ENCODE measurements around the gene YBX3. TPM values are rescaled to one million over a fixed set of nuclear protein-coding genes. Genes with fewer than 3 reads are reported as not detected.

Gene YBX3
- total RNA-seq, 2 experiments from 2014 or later = 72.3 to 78.6 TPM

- DNase-seq = peak; percentile 88
- H3K9me3 Mint-ChIP-seq = peaks cover 2% of the 10 kb centered on the region
- peaks cover 68% of the 10 kb centered on the region for H3K4me1 Mint-ChIP-seq
- H3K4me3 Mint-ChIP-seq = peak within 1 kb of the TSS; percentile 75
- H3K27me3 Mint-ChIP-seq = peaks cover 9% of the 10 kb centered on the region
- peak; percentile 88 for ATAC-seq (ENCODE audit: low read depth)
- POLR2A ChIA-PET = interaction anchor here (0.7 to 0.9 kb wide), 2 partner anchors 306 to 313 kb away, joined by 3 to 5 read pairs; no protein-coding TSS in a partner anchor
- peaks cover 12% of the 10 kb centered on the region for H3K36me3 Mint-ChIP-seq
- peak within 1 kb of the TSS; percentile 85 for H3K27ac Mint-ChIP-seq
Observed at GRCh38 chr12:10673659-10674384, 49.3 kb downstream of the YBX3 start, which contains the start of gene STYK1. STYK1 (minus strand) TSS chr12:10674052; CDS start chr12:10634618, 39,434 bp downstream.

- Mint-ChIP-seq H3K27ac (peak overlapping the region; percentile 68), H3K27me3 (peaks cover 9% of the 10 kb centered on the region), H3K4me1 (peaks cover 69% of the 10 kb centered on the region), H3K4me3 (peak overlapping the region; percentile 75), H3K36me3 (peaks cover 8% of the 10 kb centered on the region), H3K9me3 (peaks cover 2% of the 10 kb centered on the region)
- POLR2A ChIA-PET = interaction anchor here (1.0 to 1.7 kb wide), 2 partner anchors 51 to 307 kb away, joined by 4 read pairs; partner anchors contain the start of gene YBX3
- peak; percentile 30 for ATAC-seq (ENCODE audit: low read depth)
- peak; percentile 38 for DNase-seq
Observed at GRCh38 chr12:10672231-10672868, 50.8 kb downstream of the YBX3 start.

GRCh38 chr12:10669533-10669932 is 53.6 kb downstream of the YBX3 start:
- no peak overlapping the region for H3K4me3 Mint-ChIP-seq
- H3K4me1 Mint-ChIP-seq = peaks cover 51% of the 10 kb centered on the region
- H3K27ac Mint-ChIP-seq = no peak overlapping the region
- H3K36me3 Mint-ChIP-seq = peaks cover 6% of the 10 kb centered on the region
- no peak for ATAC-seq (ENCODE audit: low read depth)
- no peaks in the 10 kb centered on the region for H3K27me3 Mint-ChIP-seq
- no peaks in the 10 kb centered on the region for H3K9me3 Mint-ChIP-seq
- POLR2A ChIA-PET = interaction anchor here (1.1 kb wide), 1 partner anchor 55 kb away, joined by 3 read pairs; no protein-coding TSS in a partner anchor
- DNase-seq = no peak

- POLR2A ChIA-PET = interaction anchor here (0.6 to 1.1 kb wide), 4 partner anchors 12 to 855 kb away, joined by 3 to 6 read pairs (median 4); no protein-coding TSS in a partner anchor
- Mint-ChIP-seq H3K27ac (peak overlapping the region; percentile 30), H3K27me3 (no peaks in the 10 kb centered on the region), H3K36me3 (peaks cover 6% of the 10 kb centered on the region), H3K4me3 (peak overlapping the region; percentile 77), H3K4me1 (peaks cover 42% of the 10 kb centered on the region), H3K9me3 (no peaks in the 10 kb centered on the region)
- DNase-seq = no peak
- ATAC-seq (ENCODE audit: low read depth) = no peak
Observed at GRCh38 chr12:10668526-10668925, 54.6 kb downstream of the YBX3 start.

GRCh38 chr12:10667581-10667980 is 55.5 kb downstream of the YBX3 start:
- DNase-seq (no peak), ATAC-seq (ENCODE audit: low read depth) (no peak)
- Mint-ChIP-seq H3K4me3 (peak overlapping the region; percentile 55), H3K9me3 (no peaks in the 10 kb centered on the region), H3K27me3 (no peaks in the 10 kb centered on the region), H3K27ac (no peak overlapping the region), H3K4me1 (peaks cover 34% of the 10 kb centered on the region), H3K36me3 (peaks cover 6% of the 10 kb centered on the region)
- POLR2A ChIA-PET = no interaction called here

- no peak for ATAC-seq (ENCODE audit: low read depth)
- H3K36me3 Mint-ChIP-seq = peaks cover 1% of the 10 kb centered on the region
- no peaks in the 10 kb centered on the region for H3K9me3 Mint-ChIP-seq
- H3K27ac Mint-ChIP-seq = no peak overlapping the region
- H3K4me3 Mint-ChIP-seq = no peak overlapping the region
- POLR2A ChIA-PET = no interaction called here
- peaks cover 15% of the 10 kb centered on the region for H3K4me1 Mint-ChIP-seq
- DNase-seq = no peak
- peaks cover 3% of the 10 kb centered on the region for H3K27me3 Mint-ChIP-seq
Observed at GRCh38 chr12:10664499-10664898, 58.6 kb downstream of the YBX3 start.

GRCh38 chr12:10663869-10664268 is 59.3 kb downstream of the YBX3 start:
- no peak overlapping the region for H3K4me3 Mint-ChIP-seq
- POLR2A ChIA-PET = interaction anchor here (0.5 kb wide), 1 partner anchor 60 kb away, joined by 3 read pairs; no protein-coding TSS in a partner anchor
- H3K9me3 Mint-ChIP-seq = no peaks in the 10 kb centered on the region
- DNase-seq (no peak), ATAC-seq (ENCODE audit: low read depth) (no peak)
- peaks cover 12% of the 10 kb centered on the region for H3K4me1 Mint-ChIP-seq
- peaks cover 3% of the 10 kb centered on the region for H3K27me3 Mint-ChIP-seq
- H3K36me3 Mint-ChIP-seq = peaks cover 1% of the 10 kb centered on the region
- no peak overlapping the region for H3K27ac Mint-ChIP-seq

- H3K36me3 Mint-ChIP-seq = peaks cover 8% of the 10 kb centered on the region
- POLR2A ChIA-PET = no interaction called here
- H3K4me1 Mint-ChIP-seq = no peaks in the 10 kb centered on the region
- H3K4me3 Mint-ChIP-seq = no peak overlapping the region
- ATAC-seq (ENCODE audit: low read depth) (no peak), DNase-seq (no peak)
- peaks cover 3% of the 10 kb centered on the region for H3K27me3 Mint-ChIP-seq
- H3K9me3 Mint-ChIP-seq = peaks cover 1% of the 10 kb centered on the region
- no peak overlapping the region for H3K27ac Mint-ChIP-seq
Observed at GRCh38 chr12:10661338-10661737, 61.8 kb downstream of the YBX3 start.

GRCh38 chr12:10654003-10654402 is 69.1 kb downstream of the YBX3 start:
- Mint-ChIP-seq H3K4me3 (no peak overlapping the region), H3K4me1 (peaks cover 1% of the 10 kb centered on the region), H3K27ac (no peak overlapping the region), H3K27me3 (peaks cover 2% of the 10 kb centered on the region), H3K36me3 (peaks cover 19% of the 10 kb centered on the region), H3K9me3 (peaks cover 7% of the 10 kb centered on the region)
- ATAC-seq (ENCODE audit: low read depth) (no peak), DNase-seq (no peak)
- POLR2A ChIA-PET = no interaction called here

GRCh38 chr12:10652192-10652591 is 70.9 kb downstream of the YBX3 start:
- peaks cover 1% of the 10 kb centered on the region for H3K4me1 Mint-ChIP-seq
- POLR2A ChIA-PET = no interaction called here
- no peak for DNase-seq
- H3K4me3 Mint-ChIP-seq = no peak overlapping the region
- H3K27ac Mint-ChIP-seq = no peak overlapping the region
- no peak for ATAC-seq (ENCODE audit: low read depth)
- H3K36me3 Mint-ChIP-seq = peaks cover 26% of the 10 kb centered on the region
- peaks cover 13% of the 10 kb centered on the region for H3K9me3 Mint-ChIP-seq
- H3K27me3 Mint-ChIP-seq = peaks cover 2% of the 10 kb centered on the region

Other genes starting within 250 kb of the YBX3 start
- gene EIF2S3B, start 217.4 kb downstream of the YBX3 start, total RNA-seq = under 1 TPM; 0.79 to 0.89 TPM
- 10 to 100 TPM; 40.0 to 41.5 TPM for gene MAGOHB, start 109.7 kb downstream of the YBX3 start, total RNA-seq
- gene STYK1, start 49.3 kb downstream of the YBX3 start, total RNA-seq = 1 to 10 TPM; 3.1 TPM
- gene TAS2R7, start 79.3 kb upstream of the YBX3 start, total RNA-seq = not detected
- gene TAS2R8, start 84.0 kb upstream of the YBX3 start, total RNA-seq = not detected
- under 1 TPM in 1 of 2 experiments, not detected in 1; 0.28 TPM for gene TAS2R9, start 86.8 kb upstream of the YBX3 start, total RNA-seq
- under 1 TPM; 0.48 to 0.58 TPM for gene TAS2R10, start 103.0 kb upstream of the YBX3 start, total RNA-seq
- gene PRR4, start 126.2 kb upstream of the YBX3 start, total RNA-seq = 1 to 10 TPM; 1.2 to 1.6 TPM
- 10 to 100 TPM; 18.5 to 22.4 TPM for gene PRH1, start 160.9 kb upstream of the YBX3 start, total RNA-seq
- 1 to 10 TPM; 1.0 to 1.3 TPM for gene TAS2R13, start 186.2 kb upstream of the YBX3 start, total RNA-seq
- not detected for gene PRH2, start 205.9 kb upstream of the YBX3 start, total RNA-seq
- gene TAS2R14, start 215.9 kb upstream of the YBX3 start, total RNA-seq = 1 to 10 TPM; 2.5 to 2.6 TPM

All from activated naive CD8-positive, alpha-beta T cell treated with anti-CD3 and anti-CD28 coated beads, Interleukin-2, amount 10 ng/mL, durations not matched to agents 7 days and 5 days (primary cell).